HCT116 (cell line): ENCODE measurements around the gene POLR2A. TPM values are rescaled to one million over a fixed set of nuclear protein-coding genes. Genes with fewer than 3 reads are reported as not detected.

Experiments used
- ATAC-seq: fragments of 200-7000 bp; cut with Tn5 transposase; 2 replicates; pipeline ENCODE4 v1.9.1; 2020; ENCODE audit warnings: mild to moderate bottlenecking, moderate library complexity
- BruUV-seq: library from RNA; stranded (reverse); fragments of 400-500 nt; replicated peaks from 2 replicates; lab custom pipeline; 2021; lab: Mats Ljungman, UMichigan
- CTCF ChIA-PET: fragments of 300-600 bp; sonication (Branson Sonifier 250); formaldehyde crosslinking; loops from one replicate; lab custom pipeline; 2021; ENCODE audit warnings: antibody characterized with exemption; lab: Charles Lee
- POLR2A ChIA-PET: fragments of 300-600, 350-600 bp; sonication (Branson Sonifier 250); formaldehyde crosslinking; loops from one replicate; lab custom pipeline; 2021; ENCODE audit warnings: antibody characterized with exemption; lab: Charles Lee
- RAD21 ChIA-PET, 2 experiments: fragments of 300-600 bp; sonication (Branson Sonifier 250); formaldehyde crosslinking; loops; one replicate each; lab custom pipeline; 2023; ENCODE audit warnings: low total read pairs in 2 of 2; ENCODE audit not compliant: uncharacterized antibody in 2 of 2, unreplicated experiment in 2 of 2, low non-redundant PET in 1 of 2; lab: Charles Lee
- DNase-seq: peaks from one replicate; pipeline ENCODE4 v3.0.0-alpha.2; 2010; ENCODE audit warnings: low read depth, low spot score
- H2AFZ ChIP-seq: fragments of 200-600 bp; shearing (Covaris generic), sonication (generic); 2 replicates; pipeline ENCODE4 v1.6.1; 2017; ENCODE audit warnings: low read depth, mixed run types, mixed read lengths, antibody characterized with exemption, low read length; ENCODE audit not compliant: poor library complexity, severe bottlenecking
- H3K27ac ChIP-seq: 2 replicates; pipeline ENCODE4 v1.5.1; 2012; ENCODE audit warnings: low read depth, low read length
- H3K27me3 ChIP-seq: fragments of 200-600 bp; sonication (generic); 2 replicates; pipeline ENCODE4 v1.6.1; 2016; ENCODE audit warnings: mixed run types, low read length, mixed read lengths; ENCODE audit not compliant: insufficient read depth
- H3K36me3 ChIP-seq, 2 experiments: fragments of 200-500 bp in 1 of 2; fragments of 200-600 bp in 1 of 2; sonication (Bioruptor generic) in 1 of 2; sonication (generic) in 1 of 2; 2 replicates each; pipeline versions ENCODE4 v1.5.1 to v1.6.1; 2014 to 2016; ENCODE audit warnings: low read length in 2 of 2, inconsistent platforms in 1 of 2, mixed read lengths in 1 of 2, mixed run types in 1 of 2; ENCODE audit not compliant: insufficient read depth in 2 of 2, control insufficient read depth in 1 of 2
- H3K4me1 ChIP-seq, 2 experiments: fragments of 200-600 bp in 1 of 2; sonication (generic) in 1 of 2; 2 replicates each; pipeline versions ENCODE4 v1.5.1 to v1.6.1; 2012 to 2017; ENCODE audit warnings: low read length in 2 of 2, inconsistent platforms in 1 of 2, mild to moderate bottlenecking in 1 of 2, mixed read lengths in 1 of 2, mixed run types in 1 of 2, moderate library complexity in 1 of 2; ENCODE audit not compliant: insufficient read depth in 2 of 2, control insufficient read depth in 1 of 2
- H3K4me2 ChIP-seq: fragments of 200-600 bp; sonication (generic); 2 replicates; pipeline ENCODE4 v1.6.1; 2017; ENCODE audit warnings: mixed run types, low read length, mixed read lengths
- H3K4me3 ChIP-seq, 2 experiments: fragments of 200-600 bp in 1 of 2; sonication (generic) in 1 of 2; replicated peaks in 1 of 2; 2 replicates each; pipeline ENCODE4 v1.5.1; 2011 to 2016; ENCODE audit warnings: low read length in 2 of 2, control low read depth in 1 of 2, low read depth in 1 of 2, mild to moderate bottlenecking in 1 of 2, mixed read lengths in 1 of 2, mixed run types in 1 of 2
- H3K79me2 ChIP-seq: fragments of 200-600 bp; sonication (generic); 2 replicates; pipeline ENCODE4 v1.6.1; 2017; ENCODE audit warnings: mild to moderate bottlenecking, mixed run types, low read length, moderate library complexity, mixed read lengths; ENCODE audit not compliant: insufficient read depth
- H3K9ac ChIP-seq: fragments of 200-600 bp; sonication (generic); 2 replicates; pipeline ENCODE4 v1.6.1; 2016; ENCODE audit warnings: low read length, mixed read lengths
- H3K9me2 ChIP-seq: fragments of 200-600 bp; sonication (generic), shearing (Covaris generic); 2 replicates; pipeline ENCODE4 v1.6.1; 2017; ENCODE audit warnings: mixed run types, mild to moderate bottlenecking, moderate library complexity; ENCODE audit not compliant: insufficient read depth
- H3K9me3 ChIP-seq, 2 experiments: fragments of 200-500 bp in 1 of 2; fragments of 200-600 bp in 1 of 2; sonication (Bioruptor generic) in 1 of 2; sonication (generic) in 1 of 2; 2 replicates each; pipeline ENCODE4 v1.6.1; 2014 to 2017; ENCODE audit warnings: low read length in 2 of 2, mixed read lengths in 2 of 2, inconsistent platforms in 1 of 2, low read depth in 1 of 2, mild to moderate bottlenecking in 1 of 2, mixed run types in 1 of 2, moderate library complexity in 1 of 2; ENCODE audit not compliant: control insufficient read depth in 1 of 2, insufficient read depth in 1 of 2
- H4K20me1 ChIP-seq: fragments of 200-600 bp; sonication (generic), shearing (Covaris generic); 2 replicates; pipeline ENCODE4 v1.6.1; 2017; ENCODE audit warnings: mixed run types, mild to moderate bottlenecking, moderate library complexity; ENCODE audit not compliant: insufficient read depth
- ATF3 ChIP-seq: IDR thresholded peaks from 2 replicates; pipeline ENCODE4 v1.6.1; 2012
- CBX3 ChIP-seq: IDR thresholded peaks from 2 replicates; pipeline ENCODE4 v1.6.1; 2012; ENCODE audit warnings: low read depth
- CEBPB ChIP-seq: IDR thresholded peaks from 2 replicates; pipeline ENCODE4 v1.6.1; 2012; ENCODE audit warnings: low read depth
- CTCF ChIP-seq, 3 experiments: fragments of 200-600 bp in 1 of 3; sonication (generic) in 1 of 3; IDR thresholded peaks in 2 of 3; conservative IDR thresholded peaks in 1 of 3; 2 replicates each; pipeline ENCODE4 v1.5.1; 2012 to 2017; ENCODE audit warnings: low read depth in 2 of 3, low read length in 2 of 3, antibody characterized with exemption in 1 of 3, borderline replicate concordance in 1 of 3, control low read depth in 1 of 3, mild to moderate bottlenecking in 1 of 3, mixed read lengths in 1 of 3, mixed run types in 1 of 3, moderate library complexity in 1 of 3; ENCODE audit not compliant: insufficient read depth in 1 of 3
- ELF1 ChIP-seq: IDR thresholded peaks from 2 replicates; pipeline ENCODE4 v1.6.1; 2012; ENCODE audit warnings: low read depth, borderline replicate concordance
- EZH2 ChIP-seq: fragments of 200-600 bp; sonication (generic); IDR thresholded peaks from 2 replicates; pipeline ENCODE4 v1.6.1; 2017; ENCODE audit warnings: antibody characterized with exemption, mixed run types
- FOSL1 ChIP-seq: IDR thresholded peaks from 2 replicates; pipeline ENCODE4 v1.6.1; 2012; ENCODE audit warnings: low read depth
- JUND ChIP-seq: IDR thresholded peaks from 2 replicates; pipeline ENCODE4 v1.6.1; 2012
- RAD21 ChIP-seq: IDR thresholded peaks from 2 replicates; pipeline ENCODE4 v1.6.1; 2012; ENCODE audit warnings: low read depth, mild to moderate bottlenecking
- REST ChIP-seq: IDR thresholded peaks from 2 replicates; pipeline ENCODE4 v1.6.1; 2012; ENCODE audit warnings: low read depth
- SP1 ChIP-seq: IDR thresholded peaks from 2 replicates; pipeline ENCODE4 v1.6.1; 2012; ENCODE audit warnings: low read depth
- SRF ChIP-seq: IDR thresholded peaks from 2 replicates; pipeline ENCODE4 v1.6.1; 2012; ENCODE audit warnings: low read depth
- TCF7L2 ChIP-seq: IDR thresholded peaks from 2 replicates; pipeline ENCODE4 v1.7.0; 2011; ENCODE audit warnings: borderline replicate concordance, inconsistent platforms; ENCODE audit not compliant: insufficient read depth, insufficient read length; ENCODE audit errors: extremely low read depth
- ZFX ChIP-seq: fragments of 450-650 bp; IDR thresholded peaks from 2 replicates; pipeline ENCODE4 v1.6.1; 2017
- ZNF274 ChIP-seq: fragments of 200-500 bp; sonication (Bioruptor generic); IDR thresholded peaks from 2 replicates; pipeline ENCODE4 v1.6.1; 2014; ENCODE audit warnings: mild to moderate bottlenecking, low read depth, low read length, inconsistent platforms
- intact Hi-C: fragments of 100-400 bp; cut with micrococcal nuclease; formaldehyde crosslinking; loops from 2 replicates; pipeline ENCODE4 v1.10.0; 2022
- total RNA-seq: library from RNA; stranded (reverse); gene quantifications from one replicate; pipeline ENCODE4 v1.2.1, GENCODE V29; 2021; ENCODE audit not compliant: unreplicated experiment

POLR2A gene
- total RNA-seq, 1 experiment from 2014 or later, result 205 TPM

- intact Hi-C loops, result no loop called here
- ATAC-seq (no peak), DNase-seq (no peak)
- Histone ChIP-seq H3K4me1 (no peaks in the 10 kb centered on the region), H3K9me3 (peaks cover 0 to 4% of the 10 kb centered on the region in 2 experiments; a peak in 1 of 4 replicates), H3K27ac (no peak overlapping the region), H4K20me1 (no peaks in the 10 kb centered on the region), H3K9me2 (no peaks in the 10 kb centered on the region), H3K36me3 (no peaks in the 10 kb centered on the region), H2AFZ (no peak overlapping the region), H3K79me2 (no peaks in the 10 kb centered on the region), H3K9ac (no peak overlapping the region), H3K4me3 (no peak overlapping the region), H3K27me3 (no peaks in the 10 kb centered on the region), H3K4me2 (no peak overlapping the region)
- TF ChIP-seq SP1, result no peak
- no peak for TF ChIP-seq REST
- TF ChIP-seq SRF, result no peak
- no peak for TF ChIP-seq ZFX
- TF ChIP-seq EZH2, result no peak
- no peak for TF ChIP-seq ATF3
- TF ChIP-seq CTCF (IDR thresholded peaks at IDR 0.05 in 2 of 3, conservative IDR thresholded peaks at IDR 0.05 in 1 of 3; ENCODE audit: borderline replicate concordance in 1 of 3, insufficient read depth in 1 of 3, low read depth in 2 of 3, low read length in 2 of 3), result no peak
- TF ChIP-seq ZNF274, result no peak
- no peak for TF ChIP-seq TCF7L2
- TF ChIP-seq FOSL1, result no peak
- TF ChIP-seq CBX3, result no peak
- no peak for TF ChIP-seq RAD21
- TF ChIP-seq JUND, result no peak
- no peak for TF ChIP-seq CEBPB
- no peak for TF ChIP-seq ELF1
- ChIA-PET POLR2A (no interaction called here), CTCF (no interaction called here), RAD21 (no interaction called here)
- BruUV-seq, result no TSS peak
These were observed 44.7 kb downstream of the POLR2A start for GRCh38 chr17:7528842-7529241.
